Loucy (cell line): ENCODE results near the gene CCDC187.

Source experiments
- H2AFZ ChIP-seq: fragments of 200-600 bp; sonication (generic); 2 replicates; pipeline ENCODE4 v1.6.0; 2016; ENCODE audit warnings: antibody characterized with exemption, mild to moderate bottlenecking, low read length, moderate library complexity
- H3F3A ChIP-seq: fragments of 200-600 bp; 2 replicates; pipeline ENCODE4 v1.6.0; 2016; ENCODE audit warnings: antibody characterized with exemption, low read depth, mild to moderate bottlenecking
- H3K27me3 ChIP-seq: fragments of 200-600 bp; sonication (generic); 2 replicates; pipeline ENCODE4 v1.6.1; 2014; ENCODE audit warnings: low read length, mild to moderate bottlenecking; ENCODE audit not compliant: insufficient read depth, poor library complexity, severe bottlenecking
- H3K36me3 ChIP-seq: fragments of 200-600 bp; sonication (generic); 2 replicates; pipeline ENCODE4 v1.6.1; 2016; ENCODE audit warnings: low read length; ENCODE audit not compliant: insufficient read depth
- H3K4me1 ChIP-seq: fragments of 200-600 bp; sonication (generic); 2 replicates; pipeline ENCODE4 v1.5.1; 2014; ENCODE audit warnings: low read length, mild to moderate bottlenecking; ENCODE audit not compliant: insufficient read depth, poor library complexity, severe bottlenecking
- H3K4me2 ChIP-seq: fragments of 200-600 bp; sonication (generic); 2 replicates; pipeline ENCODE4 v1.6.0; 2014; ENCODE audit warnings: antibody characterized with exemption, low read length, low read depth, mild to moderate bottlenecking; ENCODE audit not compliant: poor library complexity, severe bottlenecking
- H3K4me3 ChIP-seq: fragments of 200-600 bp; sonication (generic); 2 replicates; pipeline ENCODE4 v1.5.1; 2014; ENCODE audit warnings: low read length, mild to moderate bottlenecking, mixed read lengths; ENCODE audit not compliant: poor library complexity, severe bottlenecking
- H3K79me2 ChIP-seq: fragments of 200-600 bp; sonication (generic); 2 replicates; pipeline ENCODE4 v1.6.1; 2014; ENCODE audit warnings: low read length; ENCODE audit not compliant: insufficient read depth
- H3K9ac ChIP-seq: fragments of 200-600 bp; sonication (generic); 2 replicates; pipeline ENCODE4 v1.6.0; 2014; ENCODE audit warnings: mild to moderate bottlenecking, low read depth, low read length, moderate library complexity; ENCODE audit not compliant: poor library complexity, severe bottlenecking
- H3K9me2 ChIP-seq: fragments of 200-600 bp; sonication (generic); replicated peaks from 2 replicates; pipeline ENCODE4 v1.6.1; 2016; ENCODE audit warnings: low read depth, low read length, mixed read lengths
- H3K9me3 ChIP-seq: fragments of 200-600 bp; sonication (generic); 2 replicates; pipeline ENCODE4 v1.6.1; 2014; ENCODE audit warnings: mild to moderate bottlenecking, antibody characterized with exemption, low read length, low read depth; ENCODE audit not compliant: insufficient read depth
- H4K20me1 ChIP-seq: fragments of 200-600 bp; sonication (generic); 2 replicates; pipeline ENCODE4 v1.6.0; 2014; ENCODE audit warnings: antibody characterized with exemption, low read length, mild to moderate bottlenecking; ENCODE audit not compliant: insufficient read depth, poor library complexity, severe bottlenecking
- EZH2phosphoT487 ChIP-seq: fragments of 200-600 bp; IDR thresholded peaks from 2 replicates; pipeline ENCODE4 v1.6.1; 2018; ENCODE audit warnings: antibody characterized with exemption, mild to moderate bottlenecking, moderate library complexity, borderline replicate concordance
- TF ChIP-seq, protein P1 (sequence below): fragments of 200-600 bp; sonication (generic); conservative IDR thresholded peaks from 2 replicates; pipeline ENCODE4 v1.5.1; 2014; ENCODE audit warnings: mild to moderate bottlenecking, antibody characterized with exemption, low read length

The CCDC187 gene

DNA sequence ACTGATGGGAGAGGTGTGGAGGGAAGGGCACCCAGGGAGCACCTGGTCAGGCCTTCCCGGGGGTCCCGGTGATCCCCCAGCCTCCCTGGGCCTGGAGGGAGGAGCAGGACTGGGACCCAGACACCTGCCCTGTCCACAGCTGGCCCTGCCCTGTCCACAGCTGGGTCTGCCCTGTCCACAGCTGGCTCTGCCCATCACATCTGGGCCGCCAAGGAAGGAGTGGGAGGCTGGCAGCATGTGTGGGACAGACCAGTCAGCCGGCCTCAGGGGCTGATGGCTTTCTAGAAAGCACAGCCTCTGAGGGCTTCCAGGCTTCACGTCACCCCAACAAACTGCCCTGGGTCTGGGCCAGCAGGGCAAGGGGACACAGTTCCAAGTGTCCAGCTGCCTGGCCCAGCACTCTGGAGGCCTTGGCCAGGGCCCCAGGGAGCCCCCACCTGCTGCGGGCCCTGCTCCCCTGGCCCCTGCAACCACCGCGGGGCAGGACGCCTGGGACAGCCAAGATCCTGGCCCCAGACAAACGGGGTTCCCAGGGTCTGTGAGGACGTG is 47.4 kb upstream of the CCDC187 start:
- no peaks in the 10 kb centered on the region for H4K20me1 ChIP-seq
- H3K36me3 ChIP-seq, result no peaks in the 10 kb centered on the region
- H3K9ac ChIP-seq, result no peak overlapping the region
- H3K4me3 ChIP-seq, result no peak overlapping the region
- H3K27me3 ChIP-seq, result no peaks in the 10 kb centered on the region
- H3K4me1 ChIP-seq, result no peaks in the 10 kb centered on the region
- no peaks in the 10 kb centered on the region for H3K9me3 ChIP-seq
- no peak for TF ChIP-seq EZH2phosphoT487
- TF ChIP-seq, protein P1, sequence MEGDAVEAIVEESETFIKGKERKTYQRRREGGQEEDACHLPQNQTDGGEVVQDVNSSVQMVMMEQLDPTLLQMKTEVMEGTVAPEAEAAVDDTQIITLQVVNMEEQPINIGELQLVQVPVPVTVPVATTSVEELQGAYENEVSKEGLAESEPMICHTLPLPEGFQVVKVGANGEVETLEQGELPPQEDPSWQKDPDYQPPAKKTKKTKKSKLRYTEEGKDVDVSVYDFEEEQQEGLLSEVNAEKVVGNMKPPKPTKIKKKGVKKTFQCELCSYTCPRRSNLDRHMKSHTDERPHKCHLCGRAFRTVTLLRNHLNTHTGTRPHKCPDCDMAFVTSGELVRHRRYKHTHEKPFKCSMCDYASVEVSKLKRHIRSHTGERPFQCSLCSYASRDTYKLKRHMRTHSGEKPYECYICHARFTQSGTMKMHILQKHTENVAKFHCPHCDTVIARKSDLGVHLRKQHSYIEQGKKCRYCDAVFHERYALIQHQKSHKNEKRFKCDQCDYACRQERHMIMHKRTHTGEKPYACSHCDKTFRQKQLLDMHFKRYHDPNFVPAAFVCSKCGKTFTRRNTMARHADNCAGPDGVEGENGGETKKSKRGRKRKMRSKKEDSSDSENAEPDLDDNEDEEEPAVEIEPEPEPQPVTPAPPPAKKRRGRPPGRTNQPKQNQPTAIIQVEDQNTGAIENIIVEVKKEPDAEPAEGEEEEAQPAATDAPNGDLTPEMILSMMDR, result no peak
- no peaks in the 10 kb centered on the region for H3F3A ChIP-seq
- H2AFZ ChIP-seq, result no peak overlapping the region
- no peaks in the 10 kb centered on the region for H3K79me2 ChIP-seq
- H3K4me2 ChIP-seq, result no peak overlapping the region
- H3K9me2 ChIP-seq, result no peaks in the 10 kb centered on the region

DNA sequence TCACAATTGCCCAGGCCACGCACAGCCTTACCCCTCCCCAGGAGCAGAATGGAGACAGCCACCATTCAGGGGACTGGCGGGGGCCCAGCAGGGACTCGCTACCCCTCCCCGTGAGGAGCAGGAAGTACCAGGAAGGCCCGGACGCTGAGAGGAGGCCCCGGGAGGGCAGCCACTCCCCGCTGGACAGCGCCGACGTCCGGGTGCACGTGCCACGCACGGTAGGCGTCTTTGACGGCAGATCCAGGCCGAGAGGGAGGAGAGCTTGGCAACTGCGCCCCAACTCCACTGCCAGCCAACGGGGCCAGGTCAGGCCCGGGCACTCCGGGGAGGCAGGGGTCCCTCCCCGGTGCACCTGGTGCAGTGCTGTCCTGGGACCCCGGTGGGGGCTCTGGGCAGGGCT is 45.7 kb upstream of the CCDC187 start:
- no peaks in the 10 kb centered on the region for H3K27me3 ChIP-seq
- no peaks in the 10 kb centered on the region for H4K20me1 ChIP-seq
- H3K4me1 ChIP-seq, result no peaks in the 10 kb centered on the region
- H3F3A ChIP-seq, result no peaks in the 10 kb centered on the region
- no peak overlapping the region for H2AFZ ChIP-seq
- H3K9me3 ChIP-seq, result no peaks in the 10 kb centered on the region
- H3K4me2 ChIP-seq, result no peak overlapping the region
- TF ChIP-seq EZH2phosphoT487, result no peak
- TF ChIP-seq, protein P1, result no peak
- H3K79me2 ChIP-seq, result no peaks in the 10 kb centered on the region
- no peak overlapping the region for H3K4me3 ChIP-seq
- H3K9me2 ChIP-seq, result no peaks in the 10 kb centered on the region
- H3K36me3 ChIP-seq, result no peaks in the 10 kb centered on the region
- no peak overlapping the region for H3K9ac ChIP-seq

DNA sequence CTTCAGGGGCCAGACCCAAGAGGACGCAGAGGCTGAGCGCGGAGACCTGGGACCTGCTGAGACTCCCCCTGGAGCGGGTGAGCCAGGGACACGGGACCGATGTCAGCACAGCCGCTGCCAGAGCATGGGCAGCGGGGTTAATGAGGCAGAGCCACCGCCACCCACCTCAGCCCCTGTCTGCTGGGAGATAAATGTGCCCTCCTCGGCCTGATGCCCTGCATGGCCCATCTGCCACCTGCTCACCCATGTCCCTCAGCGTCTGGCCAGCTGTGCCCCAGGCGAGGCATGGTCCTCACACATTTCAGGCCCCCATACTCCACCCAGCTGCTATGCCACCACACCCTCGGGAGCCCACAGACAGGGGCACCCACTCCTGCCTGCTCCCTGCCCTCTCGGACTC is 44.8 kb upstream of the CCDC187 start:
- no peaks in the 10 kb centered on the region for H3F3A ChIP-seq
- H3K4me1 ChIP-seq, result no peaks in the 10 kb centered on the region
- TF ChIP-seq, protein P1, result no peak
- no peak for TF ChIP-seq EZH2phosphoT487
- H3K9ac ChIP-seq, result no peak overlapping the region
- H3K79me2 ChIP-seq, result no peaks in the 10 kb centered on the region
- no peaks in the 10 kb centered on the region for H4K20me1 ChIP-seq
- no peak overlapping the region for H3K4me3 ChIP-seq
- no peak overlapping the region for H2AFZ ChIP-seq
- H3K9me3 ChIP-seq, result no peaks in the 10 kb centered on the region
- no peaks in the 10 kb centered on the region for H3K36me3 ChIP-seq
- H3K4me2 ChIP-seq, result no peak overlapping the region
- H3K27me3 ChIP-seq, result no peaks in the 10 kb centered on the region
- no peaks in the 10 kb centered on the region for H3K9me2 ChIP-seq
